GM18873 (cell line): Measurements from ENCODE around the gene GSE1.

Experiments
- ATAC-seq: cut with Tn5 transposase; IDR thresholded peaks from one replicate; pipeline ENCODE4 v1.9.1; 2021; ENCODE audit warnings: mild to moderate bottlenecking, moderate library complexity, moderate number of reproducible peaks; ENCODE audit not compliant: unreplicated experiment, low FRiP score

Gene GSE1

GRCh38 chr16:85641776-85642176, 28.7 kb downstream of the GSE1 start:
- no peak for ATAC-seq

- ATAC-seq: no peak
Measured at GRCh38 chr16:85642762-85643358, 29.7 kb downstream of the GSE1 start.

GRCh38 chr16:85643631-85644030, 30.5 kb downstream of the GSE1 start:
- no peak for ATAC-seq

DNA sequence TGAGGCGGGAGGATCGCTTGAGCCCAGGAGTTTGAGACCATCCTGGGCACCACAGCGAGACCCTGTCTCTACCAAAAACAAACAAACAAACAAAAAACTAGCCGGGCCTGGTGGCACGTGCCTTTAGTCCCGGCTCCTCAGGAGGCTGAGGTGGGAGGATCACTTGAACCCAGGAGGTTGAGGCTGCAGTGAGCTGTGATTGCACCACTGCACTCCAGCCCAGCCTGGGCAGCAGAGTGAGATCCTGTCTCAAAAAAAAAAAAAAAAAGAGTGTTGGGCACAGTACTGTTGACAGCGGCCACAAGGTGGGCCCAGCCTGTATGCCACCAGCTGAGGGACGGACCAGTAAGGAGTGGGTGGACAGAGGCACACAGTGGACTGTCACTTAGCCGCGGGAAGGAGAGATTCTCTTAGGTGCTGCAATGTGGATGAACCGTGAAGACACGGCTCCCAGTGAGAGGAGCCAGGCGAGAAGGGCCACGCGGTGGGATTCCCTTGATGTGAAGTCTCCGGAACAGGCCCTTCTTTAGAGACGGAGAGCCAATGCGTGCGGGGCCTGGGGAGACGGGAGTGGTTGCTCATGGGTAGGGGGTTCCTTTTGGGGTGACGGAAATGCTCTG, 31.1 kb downstream of the GSE1 start:
- ATAC-seq: no peak

- ATAC-seq: no peak
Measured at GRCh38 chr16:85645021-85645589, 32.0 kb downstream of the GSE1 start.

DNA sequence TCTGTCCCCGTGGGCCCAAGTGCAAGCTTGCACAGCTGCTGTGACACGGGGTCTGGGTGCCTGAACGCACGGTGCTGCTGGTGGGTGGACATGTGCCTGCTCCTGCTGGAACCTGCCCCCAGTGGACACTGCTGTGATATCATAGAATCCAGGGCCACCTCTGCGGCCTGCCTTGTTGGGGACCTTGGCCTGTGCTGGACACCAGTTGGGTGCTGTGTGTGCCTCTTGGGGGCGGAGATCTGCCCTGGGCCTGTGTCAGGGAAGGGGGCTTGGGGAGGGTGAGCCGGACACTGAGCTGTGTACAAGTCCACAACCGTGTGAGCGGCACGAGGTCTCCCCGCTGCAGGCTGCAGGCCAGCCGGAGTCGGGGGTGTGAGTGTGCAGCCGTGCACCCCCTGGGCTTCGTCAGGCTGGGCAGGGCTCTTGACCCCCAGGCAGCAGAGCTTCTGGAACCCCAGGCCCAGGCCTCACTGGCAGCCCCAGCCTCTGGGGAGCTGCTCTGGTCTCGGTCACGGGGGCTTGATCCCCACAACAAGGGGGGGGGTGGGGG, 33.3 kb downstream of the GSE1 start:
- ATAC-seq: no peak

GRCh38 chr16:85646976-85647375, 33.9 kb downstream of the GSE1 start:
- no peak for ATAC-seq

DNA sequence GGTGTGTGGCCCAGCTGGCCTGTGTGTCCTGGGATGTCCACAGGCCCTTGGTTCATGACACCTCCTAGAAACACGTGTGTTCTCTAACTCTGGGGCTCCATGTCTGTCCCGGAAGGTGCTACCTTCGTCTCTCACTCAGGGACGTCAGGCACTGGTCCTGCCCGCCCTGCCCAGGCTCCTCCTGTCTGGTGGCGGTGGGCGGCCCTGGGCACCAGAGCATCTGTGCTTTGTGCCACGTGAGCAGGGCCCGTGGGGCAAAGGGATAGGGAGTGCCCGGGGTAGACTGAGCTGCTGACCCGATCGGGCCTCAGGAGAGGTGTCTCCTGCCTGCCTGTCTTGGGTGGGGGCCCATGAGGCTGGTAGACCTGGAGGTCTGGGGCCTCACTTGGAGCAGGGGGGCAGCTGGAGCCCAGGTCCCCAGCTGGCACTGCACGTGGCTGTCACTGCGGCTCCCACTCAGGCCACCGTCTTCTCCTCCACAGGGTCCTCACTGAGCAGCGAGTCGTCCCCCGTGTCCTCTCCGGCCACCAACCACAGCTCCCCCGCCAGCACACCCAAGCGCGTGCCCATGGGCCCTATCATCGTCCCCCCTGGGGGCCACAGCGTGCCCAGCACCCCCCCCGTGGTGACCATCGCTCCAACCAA, 35.1 kb downstream of the GSE1 start:
- ATAC-seq: no peak

- no peak for ATAC-seq
Measured at GRCh38 chr16:85648805-85649204, 35.7 kb downstream of the GSE1 start.

GRCh38 chr16:85649411-85650134, 36.5 kb downstream of the GSE1 start:
- ATAC-seq: no peak

- no peak for ATAC-seq
Measured at GRCh38 chr16:85650135-85650843, 37.2 kb downstream of the GSE1 start.

DNA sequence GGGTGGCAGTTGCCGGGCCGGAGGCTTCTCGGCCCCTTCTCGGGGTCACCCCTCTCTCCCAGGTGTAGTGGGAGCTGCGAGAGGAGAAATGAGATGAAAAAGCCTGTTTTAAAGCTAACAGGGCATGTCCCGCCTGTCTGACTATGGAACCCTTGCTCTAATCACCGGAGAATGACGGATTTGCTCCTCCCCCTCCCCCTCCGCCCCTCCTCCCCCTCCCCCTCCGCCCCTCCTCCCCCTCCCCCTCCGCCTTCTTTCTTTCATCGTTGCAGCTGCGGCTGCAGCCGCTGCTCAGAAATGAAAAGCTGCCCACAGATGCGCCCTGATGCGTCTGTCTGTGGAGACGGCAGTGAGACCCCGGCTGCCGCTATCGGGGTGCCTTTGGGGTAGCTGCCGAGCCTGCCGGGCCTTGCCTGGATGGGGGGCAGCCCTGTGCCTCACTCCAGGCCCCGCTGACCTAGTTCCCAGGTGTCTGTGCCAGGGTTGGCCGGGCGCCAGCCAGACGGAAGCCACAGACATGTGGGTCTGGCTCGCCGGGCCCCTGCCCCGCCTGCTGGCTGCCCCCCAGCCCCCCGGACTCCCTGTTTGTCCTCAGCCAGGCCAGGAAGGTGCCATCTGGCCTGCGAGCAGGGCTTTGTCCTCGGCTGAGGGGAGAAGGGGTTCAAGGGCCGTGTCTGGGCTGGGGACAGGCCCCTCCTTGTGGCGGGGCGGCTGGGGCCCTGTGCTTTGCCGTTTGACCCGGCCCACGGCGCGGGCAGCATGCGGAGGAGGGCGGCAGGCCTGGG, 37.9 kb downstream of the GSE1 start:
- no peak for ATAC-seq

DNA sequence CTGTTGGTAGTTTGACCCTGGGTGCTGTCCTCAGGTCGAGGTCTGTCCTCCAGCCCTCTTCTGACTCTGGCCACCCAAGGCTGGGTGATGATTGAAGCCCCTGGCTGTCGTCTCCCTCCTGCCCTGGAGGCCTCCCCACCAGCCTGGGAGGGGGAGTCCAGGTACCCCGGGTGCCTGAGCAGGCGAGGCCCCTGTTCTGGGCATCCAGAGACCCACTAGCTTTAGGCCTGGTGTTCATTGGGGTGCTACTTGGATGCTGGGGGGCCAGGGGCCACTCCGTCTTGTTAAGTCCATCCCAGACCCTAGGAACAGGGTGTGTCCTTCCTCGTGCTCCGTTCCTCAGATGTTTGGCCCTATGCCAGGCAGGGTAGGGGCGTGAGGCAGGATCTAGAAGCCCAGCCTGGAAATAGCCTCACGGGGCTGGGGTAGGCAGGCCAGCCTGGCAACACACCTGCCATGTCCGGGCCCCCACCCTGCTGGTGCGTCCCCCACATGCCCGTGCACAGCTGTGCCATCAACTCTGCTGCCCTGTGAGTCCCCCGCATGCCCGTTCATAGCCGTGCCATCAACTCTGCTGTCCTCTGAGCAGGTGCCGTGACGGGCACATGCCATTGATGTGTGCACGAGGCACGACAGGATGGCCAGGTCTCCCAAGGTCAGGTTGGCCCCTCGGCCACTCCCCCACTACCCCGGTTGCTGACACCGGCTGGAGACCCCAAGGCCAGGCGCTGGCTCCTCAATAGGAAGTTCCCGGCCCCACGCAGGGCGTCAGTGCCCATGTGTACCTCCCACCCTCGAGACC, 38.7 kb downstream of the GSE1 start:
- ATAC-seq: no peak

DNA sequence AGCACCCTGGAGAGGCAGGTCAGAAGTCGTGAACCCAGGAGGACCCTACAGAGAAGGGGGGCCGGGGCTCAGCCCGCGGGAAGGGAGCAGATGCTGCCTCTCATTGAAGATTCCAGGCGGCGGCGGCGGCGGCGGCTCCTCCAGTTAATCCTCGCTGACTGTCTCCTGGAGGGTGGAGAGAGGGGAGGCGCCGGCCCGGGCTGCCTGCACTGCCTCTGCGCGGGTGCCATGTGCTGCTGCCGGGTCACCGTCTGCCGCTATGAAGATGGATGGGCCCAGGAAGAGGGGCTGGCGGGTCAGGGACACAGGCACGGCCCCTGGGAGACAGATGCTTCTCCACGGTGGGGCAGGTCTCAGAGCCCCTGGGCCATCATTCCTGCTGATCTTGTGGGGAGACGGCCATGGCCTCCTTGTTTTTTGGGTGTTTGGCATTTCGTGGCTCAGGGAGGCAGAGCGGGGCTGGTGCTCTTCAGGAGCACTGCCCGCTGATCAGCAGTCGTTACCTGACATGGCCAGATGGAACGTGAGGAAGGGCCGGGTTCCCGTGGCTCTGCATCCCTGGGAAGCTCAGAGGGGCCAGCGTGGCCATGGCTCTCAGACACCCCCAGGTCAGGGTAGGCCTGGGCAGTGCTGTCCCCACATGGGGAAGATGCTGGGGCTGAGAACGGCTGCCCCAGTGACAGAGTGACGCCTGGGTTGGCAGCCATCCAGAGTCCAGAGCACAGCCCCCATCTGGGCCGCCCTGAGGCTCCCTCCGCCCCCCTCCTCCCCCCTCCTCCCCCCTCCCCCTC, 39.5 kb downstream of the GSE1 start:
- no peak for ATAC-seq

- no peak for ATAC-seq
Measured at GRCh38 chr16:85653290-85653891, 40.3 kb downstream of the GSE1 start.

- no peak for ATAC-seq
Measured at GRCh38 chr16:85654251-85655095, 41.4 kb downstream of the GSE1 start.
